HUES48 (cell line): ENCODE data around the gene OR51S1.

Experiments used
- H3K27ac ChIP-seq: one replicate; pipeline ENCODE4 v1.7.0; 2013; ENCODE audit warnings: low read depth, low read length, inconsistent platforms
- H3K27me3 ChIP-seq: 2 replicates; pipeline ENCODE4 v1.6.1; 2013; ENCODE audit warnings: mild to moderate bottlenecking, low read length; ENCODE audit not compliant: control insufficient read depth, insufficient read depth
- H3K36me3 ChIP-seq: 2 replicates; pipeline ENCODE4 v1.6.1; 2013; ENCODE audit warnings: low read length; ENCODE audit not compliant: control insufficient read depth, insufficient read depth
- H3K4me1 ChIP-seq: 2 replicates; pipeline ENCODE4 v1.6.1; 2013; ENCODE audit warnings: mild to moderate bottlenecking, low read length; ENCODE audit not compliant: control insufficient read depth, insufficient read depth
- H3K4me3 ChIP-seq: 2 replicates; pipeline ENCODE4 v1.5.1; 2013; ENCODE audit warnings: mild to moderate bottlenecking, low read depth, low read length
- H3K9ac ChIP-seq: 2 replicates; pipeline ENCODE4 v1.6.1; 2013; ENCODE audit warnings: mild to moderate bottlenecking, low read depth, low read length, moderate library complexity
- H3K9me3 ChIP-seq: 2 replicates; pipeline ENCODE4 v1.6.1; 2013; ENCODE audit warnings: low read length; ENCODE audit not compliant: control insufficient read depth, insufficient read depth

The OR51S1 gene, protein sequence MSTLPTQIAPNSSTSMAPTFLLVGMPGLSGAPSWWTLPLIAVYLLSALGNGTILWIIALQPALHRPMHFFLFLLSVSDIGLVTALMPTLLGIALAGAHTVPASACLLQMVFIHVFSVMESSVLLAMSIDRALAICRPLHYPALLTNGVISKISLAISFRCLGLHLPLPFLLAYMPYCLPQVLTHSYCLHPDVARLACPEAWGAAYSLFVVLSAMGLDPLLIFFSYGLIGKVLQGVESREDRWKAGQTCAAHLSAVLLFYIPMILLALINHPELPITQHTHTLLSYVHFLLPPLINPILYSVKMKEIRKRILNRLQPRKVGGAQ

DNA sequence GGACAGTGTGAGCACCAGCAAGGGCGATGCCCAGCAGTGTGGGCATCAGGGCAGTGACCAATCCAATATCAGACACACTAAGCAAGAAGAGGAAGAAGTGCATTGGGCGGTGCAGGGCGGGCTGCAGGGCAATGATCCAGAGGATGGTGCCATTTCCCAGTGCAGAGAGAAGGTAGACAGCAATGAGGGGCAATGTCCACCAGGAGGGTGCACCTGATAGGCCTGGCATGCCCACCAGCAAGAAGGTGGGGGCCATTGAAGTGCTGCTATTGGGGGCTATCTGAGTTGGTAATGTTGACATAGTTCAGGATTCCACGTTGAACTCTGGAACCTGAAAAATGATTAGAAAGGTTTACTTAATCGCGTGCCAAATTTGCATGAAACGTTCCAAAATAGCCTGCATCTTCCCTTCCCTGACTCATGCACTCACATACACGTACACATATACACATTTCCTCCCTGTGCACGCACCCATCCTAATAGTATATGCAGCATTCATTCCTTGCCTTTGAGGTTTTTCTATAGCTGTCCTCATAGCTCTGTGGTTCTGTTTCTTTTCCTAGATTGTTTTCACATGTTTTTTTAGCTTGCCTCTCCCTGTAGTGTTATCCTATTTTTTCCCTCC, at the start of gene OR51S1:
OR51S1 (minus strand) TSS at position 301 of the 625 bp plus-strand sequence; CDS start at position 301, 0 bp downstream.
- no peaks in the 10 kb centered on the region for H3K36me3 ChIP-seq
- no peak within 1 kb of the TSS for H3K4me3 ChIP-seq
- no peaks in the 10 kb centered on the region for H3K27me3 ChIP-seq
- no peaks in the 10 kb centered on the region for H3K4me1 ChIP-seq
- peaks cover under 1% of the 10 kb centered on the region; the same call in 1 of the 2 replicates for H3K9me3 ChIP-seq
- H3K27ac ChIP-seq: no peak within 1 kb of the TSS
- H3K9ac ChIP-seq: no peak within 1 kb of the TSS

- no peak overlapping the region for H3K4me3 ChIP-seq
- H3K36me3 ChIP-seq: no peaks in the 10 kb centered on the region
- H3K27me3 ChIP-seq: no peaks in the 10 kb centered on the region
- H3K27ac ChIP-seq: no peak overlapping the region
- H3K4me1 ChIP-seq: no peaks in the 10 kb centered on the region
- H3K9ac ChIP-seq: no peak overlapping the region
- no peaks in the 10 kb centered on the region for H3K9me3 ChIP-seq
These were observed 43.1 kb upstream of the OR51S1 start for GRCh38 chr11:4891996-4892640.

DNA sequence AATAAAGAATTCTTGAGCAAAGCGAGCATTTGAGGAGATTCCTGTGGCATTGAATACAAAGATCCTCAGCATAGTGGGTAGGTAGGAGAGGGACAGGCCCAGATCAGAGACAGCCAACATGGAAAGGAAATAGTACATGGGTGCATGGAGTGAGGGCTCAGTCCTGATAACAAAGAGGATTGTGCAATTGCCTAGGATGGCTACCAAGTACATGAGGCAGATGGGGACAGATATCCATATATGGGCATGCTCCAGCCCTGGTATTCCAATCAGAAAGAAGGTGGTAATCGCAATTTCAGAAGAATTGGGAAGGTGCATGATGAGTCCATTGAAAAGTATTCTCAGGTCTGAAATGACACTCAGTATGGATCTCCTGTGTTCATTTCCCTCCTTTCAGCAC, 41.3 kb upstream of the OR51S1 start:
- Histone ChIP-seq H3K9me3 (no peaks in the 10 kb centered on the region), H3K27ac (no peak overlapping the region), H3K9ac (no peak overlapping the region), H3K36me3 (no peaks in the 10 kb centered on the region), H3K4me3 (no peak overlapping the region), H3K4me1 (no peaks in the 10 kb centered on the region), H3K27me3 (no peaks in the 10 kb centered on the region)

DNA sequence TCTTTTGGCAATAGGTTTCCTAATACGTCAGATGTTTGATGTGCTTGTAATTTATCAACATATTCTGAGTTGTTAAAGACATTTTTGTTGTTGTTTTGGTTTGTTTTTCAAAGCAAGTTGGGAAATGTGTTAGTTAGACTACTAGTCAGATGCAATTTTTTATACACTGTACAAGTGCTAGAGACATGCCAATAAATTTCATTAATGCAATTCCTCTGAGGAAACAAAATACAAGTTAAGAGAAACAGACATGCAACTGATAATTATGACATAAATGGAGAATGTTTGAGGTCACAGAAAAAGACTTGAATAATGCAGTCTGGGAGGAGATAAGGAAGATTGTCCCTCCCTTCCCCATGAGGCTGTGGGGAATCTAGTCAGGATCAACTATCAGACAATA, 38.6 kb upstream of the OR51S1 start:
- H3K27ac ChIP-seq: no peak overlapping the region
- no peaks in the 10 kb centered on the region for H3K9me3 ChIP-seq
- no peak overlapping the region for H3K4me3 ChIP-seq
- H3K4me1 ChIP-seq: no peaks in the 10 kb centered on the region
- no peaks in the 10 kb centered on the region for H3K27me3 ChIP-seq
- no peak overlapping the region for H3K9ac ChIP-seq
- H3K36me3 ChIP-seq: no peaks in the 10 kb centered on the region

- no peaks in the 10 kb centered on the region for H3K27me3 ChIP-seq
- no peak overlapping the region for H3K4me3 ChIP-seq
- H3K9ac ChIP-seq: no peak overlapping the region
- H3K4me1 ChIP-seq: no peaks in the 10 kb centered on the region
- no peak overlapping the region for H3K27ac ChIP-seq
- no peaks in the 10 kb centered on the region for H3K9me3 ChIP-seq
- no peaks in the 10 kb centered on the region for H3K36me3 ChIP-seq
These were observed 37.2 kb upstream of the OR51S1 start for GRCh38 chr11:4886186-4886585.

- Histone ChIP-seq H3K9ac (no peak overlapping the region), H3K4me1 (no peaks in the 10 kb centered on the region), H3K4me3 (no peak overlapping the region), H3K27ac (no peak overlapping the region), H3K27me3 (no peaks in the 10 kb centered on the region), H3K9me3 (no peaks in the 10 kb centered on the region), H3K36me3 (no peaks in the 10 kb centered on the region)
These were observed 35.4 kb upstream of the OR51S1 start for GRCh38 chr11:4884361-4884760.

DNA sequence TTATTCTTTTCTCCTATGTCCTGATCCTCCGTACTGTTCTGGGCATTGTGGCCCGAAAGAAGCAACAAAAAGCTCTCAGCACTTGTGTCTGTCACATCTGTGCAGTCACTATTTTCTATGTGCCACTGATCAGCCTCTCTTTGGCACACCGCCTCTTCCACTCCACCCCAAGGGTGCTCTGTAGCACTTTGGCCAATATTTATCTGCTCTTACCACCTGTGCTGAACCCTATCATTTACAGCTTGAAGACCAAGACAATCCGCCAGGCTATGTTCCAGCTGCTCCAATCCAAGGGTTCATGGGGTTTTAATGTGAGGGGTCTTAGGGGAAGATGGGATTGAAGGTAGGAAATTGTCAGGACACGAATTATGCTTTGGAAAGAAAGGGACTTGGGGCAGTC, 33.5 kb upstream of the OR51S1 start:
- Histone ChIP-seq H3K36me3 (no peaks in the 10 kb centered on the region), H3K9ac (no peak overlapping the region), H3K9me3 (no peaks in the 10 kb centered on the region), H3K4me3 (no peak overlapping the region), H3K27me3 (no peaks in the 10 kb centered on the region), H3K27ac (no peak overlapping the region), H3K4me1 (no peaks in the 10 kb centered on the region)

DNA sequence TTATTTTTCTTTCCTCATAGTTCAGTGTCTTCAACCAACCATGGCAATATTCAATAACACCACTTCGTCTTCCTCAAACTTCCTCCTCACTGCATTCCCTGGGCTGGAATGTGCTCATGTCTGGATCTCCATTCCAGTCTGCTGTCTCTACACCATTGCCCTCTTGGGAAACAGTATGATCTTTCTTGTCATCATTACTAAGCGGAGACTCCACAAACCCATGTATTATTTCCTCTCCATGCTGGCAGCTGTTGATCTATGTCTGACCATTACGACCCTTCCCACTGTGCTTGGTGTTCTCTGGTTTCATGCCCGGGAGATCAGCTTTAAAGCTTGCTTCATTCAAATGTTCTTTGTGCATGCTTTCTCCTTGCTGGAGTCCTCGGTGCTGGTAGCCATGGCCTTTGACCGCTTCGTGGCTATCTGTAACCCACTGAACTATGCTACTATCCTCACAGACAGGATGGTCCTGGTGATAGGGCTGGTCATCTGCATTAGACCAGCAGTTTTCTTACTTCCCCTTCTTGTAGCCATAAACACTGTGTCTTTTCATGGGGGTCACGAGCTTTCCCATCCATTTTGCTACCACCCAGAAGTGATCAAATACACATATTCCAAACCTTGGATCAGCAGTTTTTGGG, 33.0 kb upstream of the OR51S1 start, which contains the start of gene OR51T1:
OR51T1 (plus strand) TSS at position 41 of the 641 bp plus-strand sequence; CDS start at position 41, 0 bp downstream.
- no peaks in the 10 kb centered on the region for H3K36me3 ChIP-seq
- H3K27ac ChIP-seq: no peak within 1 kb of the TSS
- H3K9ac ChIP-seq: no peak within 1 kb of the TSS
- H3K4me1 ChIP-seq: no peaks in the 10 kb centered on the region
- H3K9me3 ChIP-seq: no peaks in the 10 kb centered on the region
- no peak within 1 kb of the TSS for H3K4me3 ChIP-seq
- no peaks in the 10 kb centered on the region for H3K27me3 ChIP-seq

DNA sequence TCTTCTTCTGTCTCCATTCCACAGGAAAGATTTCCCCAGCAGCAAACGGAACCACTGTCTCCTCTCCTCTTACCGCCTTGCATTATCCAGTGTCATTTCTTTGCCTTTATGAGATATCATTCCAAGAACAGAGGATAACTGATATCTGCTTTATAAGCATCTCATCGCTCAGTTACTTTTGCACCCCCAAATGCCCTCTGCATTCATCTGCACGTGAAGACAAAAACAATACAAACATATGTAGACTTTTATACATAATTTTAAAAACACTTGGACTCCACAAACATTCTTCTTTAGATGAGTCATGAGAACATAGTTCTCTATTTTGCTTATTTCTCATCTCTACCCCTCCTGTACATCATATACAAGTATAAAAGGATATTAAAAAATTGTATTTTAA, 32.2 kb upstream of the OR51S1 start:
- Histone ChIP-seq H3K27ac (no peak overlapping the region), H3K4me3 (no peak overlapping the region), H3K27me3 (no peaks in the 10 kb centered on the region)

GRCh38 chr11:4865855-4866254, 16.8 kb upstream of the OR51S1 start:
- Histone ChIP-seq H3K9ac (no peak overlapping the region), H3K9me3 (no peaks in the 10 kb centered on the region; the same call in 1 of the 2 replicates), H3K27ac (no peak overlapping the region), H3K4me1 (peaks cover 22% of the 10 kb centered on the region), H3K36me3 (no peaks in the 10 kb centered on the region), H3K4me3 (no peak overlapping the region), H3K27me3 (no peaks in the 10 kb centered on the region)

More for the DNA sequence above, 32.2 kb upstream of the OR51S1 start:
- no peak overlapping the region for H3K9ac ChIP-seq
- H3K36me3 ChIP-seq: no peaks in the 10 kb centered on the region
- H3K4me1 ChIP-seq: no peaks in the 10 kb centered on the region
- H3K9me3 ChIP-seq: no peaks in the 10 kb centered on the region
